ENCODE data around the gene FRMD5.

DNA sequence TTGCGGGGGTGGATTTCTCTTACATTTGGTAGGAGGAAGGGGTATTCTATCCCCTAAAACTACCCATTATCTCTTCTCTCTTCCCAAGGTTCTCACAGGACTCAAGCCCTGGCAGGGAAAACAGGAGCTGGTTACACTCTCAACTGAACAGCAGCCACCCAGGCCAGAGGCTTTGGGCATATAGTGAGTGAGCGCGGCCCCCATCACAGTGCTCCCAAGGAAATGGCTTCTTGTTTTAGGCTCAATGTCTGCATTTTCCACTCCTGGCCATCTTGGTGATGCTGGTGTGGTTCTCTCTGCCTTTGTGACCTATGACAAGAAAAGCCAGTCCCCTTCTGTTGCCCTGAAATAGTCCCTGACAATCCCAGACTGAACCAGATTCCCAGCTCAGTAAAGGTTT is 318.2 kb downstream of the FRMD5 start:
- TF ChIP-seq POLR2AphosphoS5 (IDR thresholded peaks at IDR 0.05; ENCODE audit: insufficient read depth in 1 of 2, low read depth in 1 of 2) = no peak
- TF ChIP-seq CTCF (IDR thresholded peaks at IDR 0.05) = no peak
- no peak for TF ChIP-seq POLR2A (IDR thresholded peaks at IDR 0.05)
